HG03064 (cell line): ENCODE measurements around the gene CFAP45.
A peak's percentile ranks its signal among the peaks of the same experiment; 100 is the strongest.

Source experiments
- ATAC-seq: cut with Tn5 transposase; IDR thresholded peaks from one replicate; pipeline ENCODE4 v1.9.1; 2021; ENCODE audit warnings: low read depth; ENCODE audit not compliant: unreplicated experiment

The CFAP45 gene

DNA sequence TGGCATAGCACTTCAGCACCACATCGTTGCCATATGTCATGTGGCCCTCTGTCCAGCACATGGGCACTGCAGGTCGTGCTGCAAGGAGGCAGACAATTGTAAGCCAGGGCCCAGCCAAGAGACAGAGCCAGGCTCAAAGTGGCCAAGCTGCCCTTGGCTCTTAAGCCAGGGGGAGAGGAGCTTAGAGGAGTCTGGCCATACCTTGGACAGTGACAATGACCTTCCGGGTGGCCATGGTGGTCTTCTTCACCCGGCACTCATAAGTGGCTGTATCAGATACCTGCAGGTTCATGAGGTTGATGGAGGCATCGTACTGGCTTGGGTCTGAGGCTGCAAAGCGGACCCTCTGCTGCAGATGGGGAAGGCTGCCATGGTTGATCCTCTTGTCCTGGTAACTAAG, 42.1 kb downstream of the CFAP45 start:
- ATAC-seq = no peak

DNA sequence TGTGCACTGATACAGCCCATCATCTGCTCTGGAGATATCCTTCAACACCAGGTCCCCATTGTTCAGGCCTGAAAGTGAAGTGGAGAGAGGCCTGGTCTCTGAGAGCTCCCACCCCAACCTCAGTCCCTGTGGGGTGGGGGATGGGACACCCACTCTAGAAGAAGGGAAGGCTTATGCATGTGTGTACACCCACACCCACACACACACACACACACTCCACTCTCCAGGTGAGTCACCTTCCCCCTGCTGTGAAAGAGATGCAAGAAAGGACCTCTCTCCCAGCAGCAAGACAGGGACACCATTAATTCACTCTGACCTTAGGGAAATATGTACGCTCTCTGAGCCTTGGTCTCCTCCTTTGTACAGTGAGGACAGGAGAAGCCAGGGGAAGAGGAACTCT, 43.4 kb downstream of the CFAP45 start:
- no peak for ATAC-seq

DNA sequence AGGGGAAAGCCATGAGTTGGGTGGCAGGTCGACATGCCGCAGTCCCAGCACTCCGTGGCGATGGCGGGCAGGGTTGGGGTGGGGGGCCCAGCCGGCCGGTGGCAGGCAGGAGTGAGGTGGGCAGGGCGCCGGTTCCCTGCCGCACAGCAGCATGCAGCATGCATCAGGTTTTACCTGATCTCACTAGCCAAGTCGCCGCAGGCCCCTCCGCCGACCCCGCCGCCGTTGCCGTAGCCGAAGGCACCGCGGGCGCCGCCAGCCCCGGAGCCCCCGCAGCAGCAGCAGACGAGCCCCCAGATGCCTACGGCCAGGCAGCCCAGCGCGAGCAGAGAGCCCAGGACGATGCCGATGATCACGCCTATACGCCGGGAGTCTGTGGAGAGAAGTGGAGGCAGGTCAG, 44.3 kb downstream of the CFAP45 start:
- no peak for ATAC-seq

DNA sequence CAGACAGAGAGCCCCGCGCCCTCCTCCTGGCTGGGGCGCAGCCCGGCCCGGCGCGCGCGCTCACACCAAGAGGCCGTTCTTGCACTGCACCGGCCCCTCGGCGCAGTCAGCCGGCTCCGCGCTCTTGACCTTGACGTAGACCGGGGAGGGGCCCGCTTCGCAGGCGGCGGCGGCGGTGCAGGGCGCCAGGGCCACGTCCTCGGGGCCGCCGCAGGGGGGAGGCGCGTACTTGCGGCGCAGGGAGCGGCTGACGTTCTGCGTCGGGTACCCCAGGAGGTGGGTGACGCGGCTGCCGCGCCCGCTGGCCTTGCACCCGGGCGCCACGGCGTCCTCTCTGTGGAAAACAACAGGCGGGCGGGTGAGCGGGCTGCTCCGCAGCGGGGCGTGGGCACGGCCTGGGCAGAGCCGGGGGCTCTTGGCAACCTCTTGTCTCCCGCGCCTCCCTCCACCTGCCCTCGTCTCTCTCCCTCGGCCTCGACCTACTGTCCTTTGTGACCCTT, 45.2 kb downstream of the CFAP45 start:
- ATAC-seq = peak; percentile 89

DNA sequence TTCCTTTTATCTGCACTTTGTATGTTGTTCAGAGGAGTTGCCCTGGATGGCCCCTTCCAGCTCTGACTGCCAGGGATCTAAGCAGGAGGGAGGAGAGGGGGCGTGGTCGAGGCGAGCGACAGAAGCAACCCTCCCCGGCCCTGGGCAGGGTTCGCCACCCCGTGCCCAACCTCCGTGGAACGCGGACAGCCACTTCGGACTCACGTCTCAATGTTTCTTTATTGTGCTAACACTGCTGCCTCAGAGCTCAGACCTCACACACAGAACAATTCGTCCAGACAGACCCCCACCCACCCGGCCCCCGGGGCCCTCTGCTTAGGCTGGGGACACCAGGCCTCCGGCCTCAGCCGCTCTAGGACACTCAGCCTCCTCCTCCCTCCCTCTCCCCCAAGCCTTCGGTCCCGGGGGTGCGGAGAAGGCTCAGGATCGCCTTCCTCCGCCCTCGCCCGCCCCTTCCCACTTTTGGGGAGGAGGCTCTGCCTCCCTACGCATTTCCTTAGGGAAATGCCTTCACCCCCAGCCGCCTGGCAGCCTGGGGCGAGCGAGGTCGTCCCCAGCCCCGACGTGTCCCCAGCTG, 45.8 kb downstream of the CFAP45 start:
- ATAC-seq = no peak

DNA sequence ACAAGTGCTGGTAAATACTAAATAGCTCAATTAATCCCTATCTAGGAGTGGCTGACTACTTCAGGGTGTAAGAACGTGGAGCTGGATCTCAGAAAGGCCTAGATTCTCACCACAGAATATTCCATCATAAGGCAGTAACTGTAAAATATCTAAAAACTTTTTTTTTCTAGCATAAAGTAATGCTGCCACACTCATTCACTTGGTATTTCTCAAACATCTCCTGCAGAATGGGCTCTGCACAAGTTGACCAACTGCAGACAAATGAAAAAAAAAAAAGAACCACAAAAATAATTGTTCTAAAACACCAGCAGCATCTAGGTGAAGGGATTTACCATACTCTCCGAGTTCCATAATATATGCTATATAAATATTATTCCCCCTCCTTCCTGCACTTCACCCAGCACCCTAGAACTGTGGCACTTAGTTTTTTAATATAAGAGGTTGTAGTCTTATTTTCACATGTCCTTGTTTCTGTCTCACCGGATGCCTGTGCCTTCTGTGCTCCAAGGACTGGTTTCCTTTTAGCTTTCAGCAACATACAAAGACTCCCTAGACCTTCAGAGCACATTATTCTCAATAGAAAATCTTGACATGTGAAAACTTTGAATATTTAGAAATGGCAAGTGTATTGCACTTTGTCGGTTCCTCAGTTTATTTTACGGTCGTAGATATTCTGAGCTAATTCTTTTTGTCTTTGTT, 46.4 kb downstream of the CFAP45 start:
- ATAC-seq = no peak

DNA sequence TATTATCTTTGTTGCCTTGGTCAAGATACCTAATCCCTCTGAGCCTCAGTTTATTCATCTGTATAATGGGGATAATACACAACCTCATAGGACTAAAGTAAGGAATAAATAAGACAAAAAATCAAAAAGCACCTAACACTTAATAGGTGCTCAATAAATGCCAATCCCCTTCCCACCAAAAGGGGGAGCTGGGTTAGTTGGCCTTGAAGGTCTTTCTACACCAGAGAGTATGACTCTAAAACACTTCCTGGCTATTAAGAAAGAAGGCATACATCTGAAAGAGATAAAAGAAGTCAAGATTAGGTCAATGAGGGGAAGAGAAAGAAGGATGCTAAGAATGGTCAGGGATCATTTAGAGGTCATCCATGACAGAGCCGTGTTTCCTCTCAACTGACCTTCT, 48.6 kb downstream of the CFAP45 start:
- ATAC-seq = no peak

DNA sequence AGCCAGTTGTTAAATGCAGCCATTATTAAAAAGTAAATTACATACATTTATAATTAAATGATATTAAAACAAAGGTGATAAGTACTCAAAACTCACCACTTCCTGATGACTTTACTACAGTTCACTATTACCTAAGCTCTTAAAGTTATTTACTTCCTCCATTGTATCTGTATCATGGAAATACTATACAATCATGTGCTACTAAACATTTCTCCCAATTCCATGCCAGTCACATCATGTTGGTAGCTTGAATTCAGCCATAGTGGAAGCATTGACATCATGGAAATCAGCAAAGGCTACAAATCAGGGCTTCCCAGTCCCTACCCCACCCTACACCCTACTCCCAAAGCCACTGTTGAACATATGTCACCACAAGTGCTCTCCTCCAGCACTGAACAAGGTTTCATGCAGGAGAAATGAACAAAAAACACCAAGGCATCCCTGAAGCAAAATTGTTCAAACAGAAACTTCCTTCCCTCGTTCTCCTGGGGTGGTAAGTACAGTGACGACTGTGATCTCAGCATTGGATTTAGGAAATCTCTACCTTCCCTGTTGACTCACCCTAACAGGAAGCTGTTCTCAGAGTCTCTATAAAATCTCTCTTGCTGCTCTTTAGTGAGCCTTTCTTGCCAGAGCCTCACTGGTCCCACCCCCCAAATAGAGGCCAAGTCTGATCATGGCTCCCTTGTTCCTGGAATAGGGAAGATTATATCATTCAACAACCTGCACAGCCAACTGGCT, 50.2 kb downstream of the CFAP45 start:
- no peak for ATAC-seq

DNA sequence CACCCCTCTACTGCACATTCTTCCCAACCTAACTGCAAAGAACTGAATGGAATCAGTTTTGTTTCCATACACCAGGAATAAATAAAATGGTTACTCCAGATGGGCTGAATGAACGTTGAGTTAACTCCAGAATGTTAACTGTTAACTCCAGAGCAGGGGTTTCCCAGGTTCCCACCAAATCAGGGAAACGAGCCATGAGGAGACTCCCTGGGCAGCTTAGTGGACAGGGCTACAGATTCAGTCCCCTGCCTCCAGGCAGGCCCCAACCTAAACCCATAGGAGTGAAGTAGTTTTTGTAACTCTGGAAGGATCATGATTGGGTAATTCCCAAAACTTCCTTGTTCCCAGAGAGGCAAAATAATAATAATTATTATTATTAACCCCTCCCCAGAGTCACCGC, 51.6 kb downstream of the CFAP45 start:
- no peak for ATAC-seq

DNA sequence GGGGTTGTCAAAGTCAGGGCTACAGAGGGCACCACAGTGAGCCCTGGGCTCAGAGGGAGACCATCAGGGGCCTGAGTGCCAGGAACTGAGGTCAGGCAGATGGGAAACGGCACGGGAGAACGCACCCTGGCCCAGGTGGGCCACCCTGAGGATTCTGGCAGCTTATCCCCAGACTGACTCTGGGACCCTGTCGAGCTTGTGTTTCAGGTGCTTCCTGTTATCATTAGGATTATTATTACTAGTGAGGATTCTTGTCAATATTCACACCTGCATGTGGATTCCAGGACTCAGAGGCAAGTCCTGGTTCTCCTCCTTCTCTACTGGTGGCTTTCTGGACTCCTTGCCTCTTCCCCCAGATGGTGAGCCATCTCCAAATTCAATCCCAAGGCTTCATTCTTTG, 52.7 kb downstream of the CFAP45 start:
- no peak for ATAC-seq

DNA sequence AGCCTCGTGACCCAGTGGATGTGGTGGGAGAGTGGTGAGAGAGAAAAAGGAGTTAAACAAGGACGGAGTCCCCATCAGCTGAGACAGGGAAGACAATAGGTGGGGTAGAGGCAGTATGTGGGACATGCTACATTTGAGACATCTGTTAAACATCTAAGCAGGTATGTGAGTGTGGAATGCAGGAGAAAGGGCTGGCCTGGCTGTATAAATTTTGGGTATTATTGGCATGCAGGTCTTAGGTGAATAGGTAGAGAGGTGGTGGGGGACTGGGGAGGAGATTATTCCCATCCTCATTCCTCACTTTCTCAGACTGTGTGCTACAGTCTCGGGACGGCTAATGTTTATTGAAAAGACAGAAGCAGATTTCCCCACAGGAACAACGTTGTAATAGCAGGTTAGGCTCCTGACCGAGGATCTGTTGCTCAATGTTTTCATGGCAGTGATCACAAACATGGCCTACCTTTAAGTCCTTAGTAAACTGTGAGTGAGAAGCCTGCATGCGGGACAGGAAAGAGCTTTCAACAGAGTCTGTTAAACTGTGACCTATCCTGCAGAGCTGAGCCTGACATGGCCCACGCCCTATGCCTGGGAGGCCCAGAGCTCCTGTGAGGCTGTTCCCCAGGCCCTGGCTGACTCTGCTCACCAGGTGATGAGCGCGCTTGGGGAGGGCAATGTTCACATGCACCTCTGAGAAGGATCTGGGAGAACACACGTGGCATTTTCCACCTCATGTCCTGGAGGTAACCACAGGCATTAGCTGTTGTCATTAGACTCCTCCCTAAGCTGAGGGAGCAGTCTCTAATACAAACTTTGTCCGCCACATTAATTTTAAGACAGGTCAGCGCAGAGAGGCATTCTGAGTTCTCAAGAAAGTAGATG, 54.0 kb downstream of the CFAP45 start:
- ATAC-seq = no peak

DNA sequence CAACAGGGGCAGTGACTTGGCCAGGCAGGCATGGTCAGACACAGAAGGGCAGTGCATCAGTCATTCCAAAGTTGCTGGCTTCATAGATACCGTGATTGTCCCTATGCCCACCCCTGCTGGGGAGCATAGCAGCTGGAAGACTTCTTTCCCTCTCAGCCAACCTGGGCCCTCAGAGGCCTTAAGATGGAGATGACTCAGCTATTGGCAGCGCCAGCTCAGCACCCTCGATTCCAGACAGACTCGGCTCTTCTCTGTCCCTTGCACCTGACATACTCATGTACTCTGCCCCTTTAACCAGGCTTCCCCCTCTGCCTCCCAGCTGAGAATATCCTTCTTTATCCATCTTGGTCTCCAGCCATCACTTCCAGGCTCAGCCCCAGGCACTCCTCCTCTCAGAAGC, 56.5 kb downstream of the CFAP45 start:
- ATAC-seq = no peak

DNA sequence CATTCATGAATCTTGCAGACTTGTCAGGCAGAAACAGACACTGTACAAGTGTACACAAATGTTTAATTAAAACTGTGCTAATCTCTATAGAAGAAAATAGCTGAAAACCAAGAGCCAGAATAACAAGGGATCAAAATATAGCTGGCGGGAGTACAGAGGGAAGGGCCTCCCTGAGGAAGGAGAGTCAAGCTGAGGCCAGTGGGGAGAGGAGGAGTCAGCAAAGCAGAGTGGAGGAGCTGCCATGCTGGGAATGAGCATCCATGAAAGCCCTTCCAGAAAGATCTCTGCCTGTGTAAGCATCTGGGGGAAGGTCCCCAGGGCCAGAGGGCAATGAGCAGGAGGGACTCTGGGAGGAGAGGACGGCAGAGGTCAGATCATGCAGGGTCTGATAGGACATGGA, 58.2 kb downstream of the CFAP45 start:
- ATAC-seq = no peak

DNA sequence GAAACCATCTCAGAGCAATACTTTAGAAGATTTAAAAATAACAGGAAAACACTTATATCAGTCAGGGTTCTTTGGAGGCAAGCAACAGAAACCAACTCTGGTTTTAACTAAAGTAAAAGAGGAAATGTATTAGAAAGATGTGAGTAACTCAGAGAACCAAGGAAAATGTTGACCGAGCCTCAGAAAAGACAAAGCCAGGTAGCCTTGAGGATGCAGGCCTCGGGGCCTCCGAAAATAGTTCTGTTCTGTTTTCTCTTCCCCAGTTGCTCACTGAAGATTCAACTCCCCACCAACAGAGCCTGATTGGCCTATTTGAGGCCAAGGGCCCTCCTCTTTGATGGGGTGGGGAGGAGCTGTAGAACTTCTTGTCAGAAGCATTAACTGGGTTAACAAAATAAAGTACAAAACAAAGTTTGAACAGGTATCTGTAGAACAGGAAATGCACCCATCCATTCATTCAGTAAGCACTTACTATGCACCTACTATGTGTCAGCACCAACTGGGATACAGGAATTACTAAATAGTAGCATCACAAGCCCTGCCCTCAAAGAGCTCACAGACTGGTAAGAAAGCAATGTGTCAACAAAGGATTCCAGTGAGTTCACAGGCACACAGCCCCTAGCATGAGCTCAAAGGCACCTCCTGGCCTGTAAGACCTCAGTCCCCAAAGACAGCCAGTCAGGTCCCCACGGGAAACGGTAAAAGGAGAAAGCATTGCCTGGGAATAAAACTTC, 60.7 kb downstream of the CFAP45 start:
- ATAC-seq = peak; percentile 85

DNA sequence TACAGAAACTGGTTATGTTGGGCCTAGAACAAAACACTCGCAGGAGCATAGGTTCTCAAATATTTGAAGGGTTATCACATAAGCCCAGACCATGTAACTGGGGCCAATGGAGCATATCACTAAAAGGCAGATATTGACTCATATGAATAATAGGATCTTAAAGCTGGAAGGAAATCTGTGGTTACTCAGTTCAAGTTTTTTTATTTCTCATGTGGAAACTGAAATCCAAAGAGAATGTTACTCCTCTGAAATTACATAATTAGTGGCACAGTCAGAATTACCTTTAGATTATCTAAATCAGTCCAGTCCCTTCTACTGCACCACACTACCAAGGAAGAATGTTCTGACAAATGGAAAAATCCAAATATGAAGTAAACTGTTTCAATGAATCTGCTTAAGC, 61.2 kb downstream of the CFAP45 start:
- ATAC-seq = peak; percentile 57

DNA sequence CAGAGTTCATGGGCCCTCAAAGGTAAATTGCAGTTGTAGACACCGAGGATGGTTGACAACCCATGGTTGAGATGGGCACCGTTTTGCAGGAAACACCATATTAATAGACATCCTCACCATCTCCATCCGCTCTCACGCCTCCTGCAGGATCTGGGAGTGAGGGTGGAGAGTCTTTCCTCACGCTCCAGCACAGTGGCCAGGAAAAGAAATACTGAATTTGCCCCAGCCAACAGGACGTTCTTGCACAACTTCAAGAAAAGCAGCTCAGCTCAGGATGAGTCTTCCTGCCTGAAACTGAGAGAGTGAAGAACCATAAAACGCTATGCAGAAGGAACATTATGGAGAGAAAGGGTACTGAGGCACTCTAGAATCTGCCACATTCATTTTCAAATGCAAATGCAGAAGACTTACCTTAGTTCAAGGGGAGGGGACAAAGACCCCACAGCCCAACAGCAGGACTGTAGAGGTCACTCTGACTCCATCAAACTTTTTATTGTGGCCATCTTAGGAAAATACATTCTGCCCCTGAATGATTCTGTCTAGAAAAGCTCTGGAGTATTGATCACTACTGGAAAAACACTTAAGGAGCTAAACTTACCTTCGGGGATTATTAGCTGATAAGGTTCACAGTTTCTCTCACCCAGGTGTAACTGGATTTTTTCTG, 64.0 kb downstream of the CFAP45 start:
- ATAC-seq = no peak

DNA sequence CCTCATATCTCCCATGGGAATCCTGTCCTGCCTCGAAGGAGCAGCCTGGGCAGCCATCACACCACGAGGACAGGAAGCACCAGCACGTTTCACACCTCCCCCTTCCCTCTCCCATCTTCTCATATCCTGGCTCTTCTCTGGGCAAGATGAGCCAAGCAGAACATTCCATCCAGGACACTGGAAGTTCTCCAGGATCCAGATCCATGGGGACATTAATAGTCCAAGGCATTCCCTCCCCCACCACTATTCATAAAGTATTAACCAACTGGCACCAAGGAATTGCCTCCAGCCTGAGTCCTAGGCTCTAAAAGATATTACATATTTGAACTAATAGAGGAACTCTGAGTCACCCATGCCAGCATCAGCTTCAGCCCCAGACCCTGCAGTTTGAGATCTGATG, 64.6 kb downstream of the CFAP45 start:
- no peak for ATAC-seq

DNA sequence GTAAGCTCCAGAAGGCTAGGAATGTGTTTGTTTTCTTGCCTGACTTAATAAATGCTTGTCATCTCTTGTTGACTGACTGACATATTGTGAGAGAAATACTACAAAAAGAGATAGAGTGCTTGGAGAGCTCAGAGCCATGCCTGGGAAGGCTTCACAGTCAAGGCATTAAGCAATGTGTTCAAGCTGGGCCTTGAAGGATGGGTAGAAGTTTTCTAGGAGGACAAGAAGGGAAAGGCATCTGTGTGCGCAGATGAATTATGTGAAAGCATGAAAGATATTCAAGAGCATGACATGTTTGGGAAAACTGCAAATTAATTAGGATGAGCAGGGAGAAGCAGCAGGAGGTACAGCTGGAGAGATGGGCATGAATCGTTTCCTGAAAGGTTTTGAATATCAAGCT, 67.7 kb downstream of the CFAP45 start:
- ATAC-seq = no peak

DNA sequence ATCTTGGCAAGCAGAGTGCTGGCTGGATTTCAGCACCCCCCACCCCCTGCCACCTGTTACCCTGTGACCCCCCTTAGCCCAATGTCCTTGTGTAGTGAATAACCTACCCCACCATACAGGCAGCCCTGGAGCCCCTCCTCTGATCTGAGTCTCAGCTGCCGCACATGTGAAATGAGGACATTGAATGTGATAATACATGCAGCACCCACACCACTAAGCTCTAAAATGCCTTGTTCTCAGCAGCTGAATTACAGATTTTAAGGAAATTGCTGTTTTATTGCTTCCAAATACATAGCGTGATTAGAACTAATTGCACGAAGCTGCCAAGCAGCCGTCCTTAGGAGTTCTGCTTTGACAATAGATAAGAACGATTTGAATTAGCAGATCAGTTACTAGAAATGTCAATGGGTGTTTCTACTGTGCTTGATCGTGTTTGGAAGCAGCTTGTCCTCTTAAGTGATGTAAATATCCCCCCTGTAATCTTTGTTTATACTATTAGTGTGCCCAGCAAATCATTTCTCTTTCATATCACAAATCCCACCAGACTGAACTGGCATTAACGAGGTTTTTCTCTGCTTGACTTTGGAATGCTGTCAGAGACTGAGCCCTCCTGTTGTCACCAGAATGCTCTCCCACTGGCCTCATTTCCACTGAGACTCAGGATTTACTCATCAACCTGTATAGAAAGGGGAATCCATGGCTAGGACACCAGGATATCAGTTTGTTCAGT, 68.4 kb downstream of the CFAP45 start:
- ATAC-seq = no peak
